K562 (cell line): ENCODE measurements around the gene PRKAA1. TPM values are rescaled to one million over a fixed set of nuclear protein-coding genes. Genes with fewer than 3 reads are reported as not detected.
A peak's percentile ranks its signal among the peaks of the same experiment; 100 is the strongest.

ENCODE experiments used
- BACH1 ChIP-seq: fragments of 200-800 bp; sonication (Bioruptor generic); IDR thresholded peaks from 2 replicates; pipeline ENCODE4 v1.6.1; 2016; ENCODE audit warnings: missing genetic modification characterization, missing compliant biosample characterization
- CREBBP ChIP-seq: IDR thresholded peaks from one replicate; pipeline ENCODE4 v1.6.1; 2012; ENCODE audit warnings: low read depth, mild to moderate bottlenecking, control low read depth, inconsistent platforms, low read length
- CXXC5 ChIP-seq: fragments of 250-450 bp; sonication (Bioruptor Pico); IDR thresholded peaks from 2 replicates; pipeline ENCODE4 v1.8.0; 2022; ENCODE audit warnings: inconsistent platforms, mild to moderate bottlenecking, moderate library complexity
- ERF ChIP-seq: fragments of 450-650 bp; formaldehyde crosslinking; IDR thresholded peaks from 2 replicates; pipeline ENCODE4 v1.4.0; 2020; ENCODE audit warnings: mild to moderate bottlenecking, mixed read lengths
- FOXO4 ChIP-seq: fragments of 450-650 bp; formaldehyde crosslinking; IDR thresholded peaks from 2 replicates; pipeline ENCODE4 v1.4.0; 2020; ENCODE audit warnings: mild to moderate bottlenecking, moderate library complexity
- GATAD2B ChIP-seq: fragments of 450-650 bp; IDR thresholded peaks from 2 replicates; pipeline ENCODE4 v1.6.1; 2017; ENCODE audit warnings: mild to moderate bottlenecking, borderline replicate concordance
- NFATC3 ChIP-seq: fragments of 450-650 bp; IDR thresholded peaks from 2 replicates; pipeline ENCODE4 v1.6.1; 2017; ENCODE audit warnings: mild to moderate bottlenecking
- PHB ChIP-seq: fragments of 250-450 bp; sonication (Bioruptor Pico); IDR thresholded peaks from 2 replicates; pipeline ENCODE4 v1.5.0; 2021
- SMARCC2 ChIP-seq: fragments of 450-650 bp; IDR thresholded peaks from 2 replicates; pipeline ENCODE4 v1.6.1; 2017; ENCODE audit warnings: antibody characterized with exemption, moderate library complexity, mild to moderate bottlenecking, low read depth
- SREBF2 ChIP-seq: sonication (generic); formaldehyde crosslinking; IDR thresholded peaks from 2 replicates; pipeline ENCODE4 v1.4.0; 2020; ENCODE audit warnings: mild to moderate bottlenecking, missing genetic modification reagents
- STAT6 ChIP-seq: sonication (generic); formaldehyde crosslinking; IDR thresholded peaks from 2 replicates; pipeline ENCODE4 v1.8.1; 2023; ENCODE audit warnings: mild to moderate bottlenecking, missing genetic modification reagents
- TEAD2 ChIP-seq: fragments of 450-650 bp; IDR thresholded peaks from 2 replicates; pipeline ENCODE4 v1.6.1; 2016; ENCODE audit warnings: missing genetic modification characterization, control low read depth, missing compliant biosample characterization
- ZFP36 ChIP-seq: fragments of 150-350 bp; IDR thresholded peaks from 2 replicates; pipeline ENCODE4 v1.6.1; 2018; ENCODE audit warnings: low read length, low read depth; ENCODE audit not compliant: partially characterized antibody
- ZNF175 ChIP-seq: fragments of 200-800 bp; sonication (Bioruptor generic); IDR thresholded peaks from 2 replicates; pipeline ENCODE4 v1.6.1; 2016; ENCODE audit warnings: low read depth, mild to moderate bottlenecking, missing genetic modification characterization, missing compliant biosample characterization
- ZNF263 ChIP-seq: sonication (generic); formaldehyde crosslinking; IDR thresholded peaks from 2 replicates; pipeline ENCODE4 v1.8.0; 2022; ENCODE audit warnings: mild to moderate bottlenecking, missing genetic modification reagents, borderline replicate concordance
- ZNF583 ChIP-seq: fragments of 250-450 bp; sonication (Bioruptor Pico); IDR thresholded peaks from 2 replicates; pipeline ENCODE4 v1.4.0; 2020
- polyA plus RNA-seq, 8 experiments: library from polyadenylated mRNA; depleted of rRNA in 4 of 8; stranded (reverse) in 5 of 8; unstranded in 3 of 8; fragments of >200 nt; fragmentation: Nextera tagmentation in 2 of 8; fragmentation: Illumina TruSeq in 1 of 8; extraction: Ambion mirVana in 2 of 8; extraction: Trizol in 1 of 8; gene quantifications; 2 replicates each; pipeline versions ENCODE4 v1.2.1 to v1.2.3, GENCODE V29; 2011 to 2014; ENCODE audit warnings: inconsistent platforms in 1 of 8, missing spikeins in 1 of 8
- total RNA-seq, 7 experiments: library from RNA; depleted of rRNA in 6 of 7; stranded (reverse); fragments of >200 nt in 6 of 7; fragmentation: Illumina TruSeq in 2 of 7; extraction: Trizol in 2 of 7; gene quantifications; 2 replicates each; pipeline versions ENCODE4 v1.2.1 to v1.2.3, GENCODE V29; 2011 to 2021; ENCODE audit warnings: low replicate concordance in 1 of 7
- TF ChIP-seq, protein P1 (sequence below): fragments of 250-450 bp; sonication (Bioruptor Pico); IDR thresholded peaks from 2 replicates; pipeline ENCODE4 v1.5.0; 2021; ENCODE audit warnings: mild to moderate bottlenecking, moderate library complexity
- TF ChIP-seq, protein P2 (sequence below): fragments of 250-450 bp; sonication (Bioruptor Pico); IDR thresholded peaks from 2 replicates; pipeline ENCODE4 v1.4.0; 2020; ENCODE audit warnings: mild to moderate bottlenecking

Gene PRKAA1
- total and polyA plus RNA-seq, 9 of the 15 experiments (the other 6 are each of a cell fraction or from before 2014, with no cell fraction given): 24.5 to 84.0 (median 51.4) TPM

GRCh38 chr5:40834849-40835787 is 36.9 kb upstream of the PRKAA1 start, which contains the start of gene RPL37 (continued):
- TF ChIP-seq SREBF2 (CRISPR knock-in tag) (no peak), BACH1 (tag) (0 out of 2 replicates have a peak, but pooled peaks have one; percentile 7), ERF (CRISPR knock-in tag) (peak; percentile 71; the same call in 1 of the 2 replicates), CXXC5 (CRISPR knock-in tag) (peak; percentile 97), STAT6 (peak; percentile 93; the same call in 1 of the 2 replicates), TEAD2 (tag) (peak; percentile 61; the same call in 1 of the 2 replicates), PHB (no peak), FOXO4 (no peak), ZNF263 (CRISPR knock-in tag) (no peak; the same call in 1 of the 2 replicates), NFATC3 (peak; percentile 94; the same call in 1 of the 2 replicates), ZFP36 (peak; percentile 59), CREBBP (no peak), ZNF175 (CRISPR knock-in tag) (no peak; the same call in 1 of the 2 replicates), GATAD2B (peak; percentile 99), SMARCC2 (peak; percentile 33; the same call in 1 of the 2 replicates), ZNF583 (CRISPR knock-in tag) (no peak)
- TF ChIP-seq, protein P1, sequence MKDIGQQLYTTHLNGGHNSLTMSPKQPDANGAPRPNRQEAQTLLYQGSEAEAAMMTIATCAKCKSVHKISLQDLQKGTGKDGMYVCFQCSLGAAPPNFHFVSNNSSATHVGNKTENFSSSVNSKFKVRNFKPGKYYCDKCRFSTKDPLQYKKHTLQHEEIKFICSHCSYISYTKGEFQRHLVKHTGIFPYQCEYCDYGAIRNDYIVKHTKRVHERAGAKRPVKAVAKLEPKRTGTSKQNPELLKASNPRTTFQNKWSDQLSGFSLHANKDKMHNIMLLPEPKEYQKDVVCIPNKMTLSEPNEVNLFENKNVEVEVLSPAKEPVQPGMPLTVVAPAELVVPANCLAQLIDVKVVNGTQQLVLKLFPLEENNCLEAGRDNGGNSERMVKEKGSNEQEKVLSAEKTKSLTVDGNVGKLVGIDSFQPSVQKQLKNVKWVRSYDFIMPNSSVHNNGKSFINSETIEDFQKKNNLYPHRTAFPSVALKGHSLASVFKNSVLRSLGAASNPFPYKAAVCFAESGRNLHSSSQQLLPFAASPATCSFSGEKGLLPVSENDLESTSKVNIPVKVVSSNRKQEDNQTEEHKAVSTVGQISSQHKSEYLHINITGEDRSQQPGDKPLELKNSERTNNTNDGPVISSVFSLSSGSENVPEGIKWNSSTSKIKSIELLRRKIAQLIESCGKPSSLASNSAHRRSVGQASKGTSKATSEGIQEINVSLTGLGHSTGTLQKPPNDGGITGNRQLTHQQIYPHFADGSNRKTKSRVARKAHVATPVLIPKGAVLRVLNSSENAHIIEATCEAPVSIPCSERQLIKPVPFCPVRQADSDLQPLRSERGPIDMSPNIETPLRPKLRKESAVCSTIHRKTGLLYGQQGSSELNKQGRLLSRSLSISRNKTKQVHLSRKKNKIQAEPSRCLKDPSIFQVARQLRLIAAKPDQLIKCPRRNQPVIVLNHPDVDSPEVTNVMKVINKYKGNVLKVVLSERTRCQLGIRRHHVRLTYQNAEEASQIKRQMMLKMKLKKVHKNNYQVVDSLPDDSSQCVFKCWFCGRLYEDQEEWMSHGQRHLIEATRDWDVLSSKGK (CRISPR knock-in tag): no peak
- TF ChIP-seq, protein P2, sequence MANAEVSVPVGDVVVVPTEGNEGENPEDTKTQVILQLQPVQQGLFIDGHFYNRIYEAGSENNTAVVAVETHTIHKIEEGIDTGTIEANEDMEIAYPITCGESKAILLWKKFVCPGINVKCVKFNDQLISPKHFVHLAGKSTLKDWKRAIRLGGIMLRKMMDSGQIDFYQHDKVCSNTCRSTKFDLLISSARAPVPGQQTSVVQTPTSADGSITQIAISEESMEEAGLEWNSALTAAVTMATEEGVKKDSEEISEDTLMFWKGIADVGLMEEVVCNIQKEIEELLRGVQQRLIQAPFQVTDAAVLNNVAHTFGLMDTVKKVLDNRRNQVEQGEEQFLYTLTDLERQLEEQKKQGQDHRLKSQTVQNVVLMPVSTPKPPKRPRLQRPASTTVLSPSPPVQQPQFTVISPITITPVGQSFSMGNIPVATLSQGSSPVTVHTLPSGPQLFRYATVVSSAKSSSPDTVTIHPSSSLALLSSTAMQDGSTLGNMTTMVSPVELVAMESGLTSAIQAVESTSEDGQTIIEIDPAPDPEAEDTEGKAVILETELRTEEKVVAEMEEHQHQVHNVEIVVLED: peak; percentile 84
